Neural cell (in vitro differentiated cells): ENCODE results near the gene GEMIN4.
A peak's percentile ranks its signal among the peaks of the same experiment; 100 is the strongest.

Source experiments
- CTCF ChIP-seq: fragments of 450-650 bp; IDR thresholded peaks from 2 replicates; pipeline ENCODE4 v1.5.1; 2014; ENCODE audit warnings: antibody characterized with exemption, mild to moderate bottlenecking, moderate library complexity; ENCODE audit not compliant: poor library complexity, severe bottlenecking
- EP300 ChIP-seq: fragments of 450-650 bp; conservative IDR thresholded peaks from 2 replicates; pipeline ENCODE4 v1.6.1; 2014; ENCODE audit warnings: antibody characterized with exemption, mild to moderate bottlenecking, moderate library complexity; ENCODE audit not compliant: poor library complexity, severe bottlenecking
- EZH2 ChIP-seq: fragments of 200-600, 300-800 bp; shearing (Covaris generic), sonication (generic); IDR thresholded peaks from 2 replicates; pipeline ENCODE4 v1.6.1; 2014; ENCODE audit warnings: antibody characterized with exemption, low read length, borderline replicate concordance, mild to moderate bottlenecking; ENCODE audit not compliant: insufficient read depth, poor library complexity, severe bottlenecking
- POLR2AphosphoS5 ChIP-seq: IDR thresholded peaks from 2 replicates; pipeline ENCODE4 v1.6.1; 2012
- RAD21 ChIP-seq: fragments of 450-650 bp; conservative IDR thresholded peaks from 2 replicates; pipeline ENCODE4 v1.6.1; 2014; ENCODE audit warnings: antibody characterized with exemption, mild to moderate bottlenecking, moderate library complexity
- REST ChIP-seq: IDR thresholded peaks from 2 replicates; pipeline ENCODE4 v1.6.1; 2012; ENCODE audit warnings: borderline replicate concordance

DNA sequence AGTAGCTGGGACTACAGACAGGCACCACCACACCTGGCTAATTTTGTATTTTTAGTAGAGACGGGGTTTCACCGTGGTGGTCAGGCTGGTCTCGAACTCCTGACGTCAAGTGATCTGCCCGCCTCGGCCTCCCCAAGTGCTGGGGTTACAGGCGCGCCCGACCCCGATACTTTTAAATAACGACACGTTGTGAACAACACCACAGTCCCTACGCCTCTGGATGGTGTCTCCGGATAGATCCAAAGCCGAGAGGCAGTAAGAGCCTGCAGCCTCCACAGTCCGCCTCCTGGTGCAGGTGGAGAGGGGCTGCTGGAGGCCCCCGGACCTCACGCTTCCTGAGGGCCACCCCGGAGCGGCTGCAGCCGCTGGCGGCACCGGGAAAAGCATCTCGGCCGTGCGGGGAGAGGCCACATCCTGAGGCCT, 20.4 kb downstream of the GEMIN4 start:
- TF ChIP-seq CTCF (no peak), REST (no peak), POLR2AphosphoS5 (peak; percentile 26), EZH2 (no peak), EP300 (no peak), RAD21 (no peak)
